OCI-LY3 (cell line): ENCODE data around the gene SMYD3.

ENCODE experiments used
- CTCF ChIP-seq: fragments of 200-600, 300-600 bp; sonication (generic); IDR thresholded peaks from 2 replicates; pipeline ENCODE4 v1.5.1; 2014; ENCODE audit warnings: antibody characterized with exemption, low read length, low read depth
- EZH2phosphoT487 ChIP-seq: fragments of 200-600 bp; shearing (Covaris generic); IDR thresholded peaks from 2 replicates; pipeline ENCODE4 v1.6.1; 2018; ENCODE audit warnings: antibody characterized with exemption, mixed run types, low read depth

DNA sequence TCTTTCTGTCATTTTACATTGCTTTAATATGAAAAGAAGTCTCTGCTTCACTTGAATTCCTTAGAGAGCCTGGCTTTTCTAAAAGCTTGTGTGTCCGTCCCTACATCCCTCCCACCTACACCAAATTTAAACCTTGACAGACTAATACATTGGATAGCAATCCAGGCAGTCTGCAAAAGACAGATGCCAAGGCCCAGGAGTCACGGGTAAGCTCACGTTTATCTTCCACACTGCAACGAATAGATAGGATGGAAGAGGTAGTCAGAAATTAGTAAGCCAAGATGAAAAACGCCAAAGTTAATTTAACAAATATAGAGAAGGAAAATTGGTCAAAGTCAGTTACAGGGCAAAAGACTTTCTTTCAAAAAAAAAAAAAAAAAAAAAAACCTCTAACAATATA, 338.1 kb downstream of the SMYD3 start:
- no peak for TF ChIP-seq CTCF
- TF ChIP-seq EZH2phosphoT487: no peak
